ENCODE measurements around the gene DPP8.
"Not testable (repeated sequence)": the region's sequence is repeated elsewhere in the genome, so short reads cannot be mapped to it uniquely, and the experiment has no call there.

The DPP8 gene

GRCh38 chr15:65516997-65517865, at the start of gene DPP8:
Gene DPP8 (minus strand): TSS chr15:65517689. CDS start chr15:65512553, 5,136 bp downstream.
- peak; percentile 95 for DNase-seq

DNA sequence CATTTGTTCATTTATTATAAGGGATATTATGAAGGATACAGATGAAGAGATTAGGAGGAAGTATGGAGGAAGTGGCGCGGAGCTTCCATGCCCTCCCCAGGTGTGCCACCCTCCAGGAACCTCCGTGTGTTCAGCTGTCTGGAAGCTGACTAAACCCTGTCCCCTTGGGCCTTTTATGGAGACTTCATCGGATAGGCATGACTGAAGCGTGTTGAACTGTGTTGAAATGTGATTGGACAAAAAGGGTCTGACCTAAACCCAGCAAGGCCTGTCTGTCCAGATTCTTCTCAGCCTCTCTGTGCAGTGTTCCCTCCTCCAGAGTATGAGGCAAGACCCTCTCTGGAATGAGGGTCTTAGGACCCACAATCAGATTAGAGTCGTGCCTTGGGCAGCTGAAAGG, 44.4 kb upstream of the DPP8 start:
- no peak for DNase-seq

DNA sequence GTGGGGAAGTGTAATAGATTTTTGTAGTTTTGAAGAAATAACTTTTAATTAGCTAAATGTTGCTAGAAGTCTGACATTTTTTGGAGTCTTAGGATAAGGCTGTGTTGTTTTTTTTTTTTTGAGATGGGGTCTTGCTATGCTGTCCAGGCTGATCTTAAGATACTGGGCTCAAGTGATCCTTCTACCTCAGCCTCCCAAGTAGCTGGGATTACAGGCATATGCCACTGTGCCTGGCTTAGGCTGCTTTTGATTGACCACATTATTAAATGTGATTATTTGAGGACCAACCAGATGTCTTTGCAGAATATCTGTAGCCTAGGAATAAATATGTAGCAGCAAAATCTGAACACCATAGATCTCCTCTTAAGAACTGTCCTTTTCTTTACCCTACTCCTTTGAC, 42.5 kb upstream of the DPP8 start:
- no peak for DNase-seq

- no peak for DNase-seq
Observed at GRCh38 chr15:65558997-65559760, 41.7 kb upstream of the DPP8 start.

DNA sequence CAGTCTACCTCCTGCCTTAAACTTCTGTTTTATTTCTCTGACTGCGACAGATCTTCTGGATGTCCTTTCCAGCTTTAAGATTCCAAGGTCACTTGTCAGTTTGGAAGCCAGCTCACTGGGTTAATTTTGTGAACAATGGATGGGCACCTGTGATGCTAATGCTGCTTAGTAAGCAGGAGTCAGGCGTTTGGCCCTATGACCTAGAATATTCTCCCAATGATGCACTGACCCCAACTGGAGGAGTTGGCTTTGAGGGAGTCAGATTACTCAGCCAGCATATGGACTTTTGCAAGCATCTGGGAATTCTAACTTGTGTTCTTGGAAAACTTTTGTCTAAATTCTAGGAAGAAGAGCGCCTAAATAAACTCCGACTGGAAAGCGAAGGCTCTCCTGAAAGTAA, 40.8 kb upstream of the DPP8 start:
- DNase-seq: no peak

DNA sequence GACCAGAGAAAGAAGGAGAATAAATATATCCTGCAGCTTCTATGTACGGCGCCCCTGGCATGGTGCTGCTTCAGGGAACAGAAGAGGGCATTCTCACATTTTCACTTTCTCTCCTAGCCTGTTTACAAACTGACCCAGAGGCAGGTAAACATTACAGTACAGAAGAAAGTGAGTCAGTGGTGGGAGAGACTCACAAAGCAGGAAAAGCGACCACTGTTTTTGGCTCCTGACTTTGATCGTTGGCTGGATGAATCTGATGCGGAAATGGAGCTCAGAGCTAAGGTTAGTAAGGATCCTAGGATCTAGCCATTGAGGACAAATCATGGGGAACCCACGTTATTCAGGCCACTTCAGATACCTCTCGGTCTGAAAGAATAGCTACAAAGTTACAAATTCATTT, 39.1 kb upstream of the DPP8 start:
- DNase-seq: no peak

- no peak for DNase-seq
Observed at GRCh38 chr15:65553691-65554090, 36.2 kb upstream of the DPP8 start.

DNA sequence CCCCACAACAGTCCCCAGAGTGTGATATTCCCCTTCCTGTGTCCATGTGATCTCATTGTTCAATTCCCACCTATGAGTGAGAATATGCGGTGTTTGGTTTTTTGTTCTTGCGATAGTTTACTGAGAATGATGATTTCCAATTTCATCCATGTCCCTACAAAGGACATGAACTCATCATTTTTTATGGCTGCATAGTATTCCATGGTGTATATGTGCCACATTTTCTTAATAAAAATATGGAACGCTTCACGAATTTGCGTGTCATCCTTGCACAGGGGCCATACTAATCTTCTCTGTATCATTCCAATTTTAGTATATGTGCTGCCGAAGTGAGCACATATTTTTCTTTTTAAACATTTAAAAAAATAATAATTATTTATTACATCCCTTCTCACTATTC, 35.4 kb upstream of the DPP8 start:
- not testable (repeated sequence) for DNase-seq

DNA sequence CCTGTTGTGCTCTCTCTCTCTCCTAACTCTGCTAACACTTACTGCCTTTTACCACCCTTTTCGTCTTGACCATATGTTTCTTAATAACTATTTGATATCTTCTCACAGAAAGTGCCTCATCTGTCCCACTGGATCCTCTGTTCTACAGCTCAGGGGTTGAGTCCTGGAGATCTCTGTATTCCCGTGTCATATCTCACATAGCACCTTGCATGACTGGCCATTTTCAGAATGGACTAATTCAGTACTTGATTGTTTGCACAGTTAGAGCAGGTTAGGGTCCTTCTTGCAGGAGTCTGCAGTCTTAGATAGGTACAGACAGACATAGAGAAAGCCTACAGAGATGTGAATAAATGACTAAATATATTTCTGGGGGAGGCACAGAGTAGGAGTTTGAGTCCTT, 33.7 kb upstream of the DPP8 start:
- no peak for DNase-seq

GRCh38 chr15:65550681-65551098, 33.2 kb upstream of the DPP8 start:
- no peak for DNase-seq

- DNase-seq: not testable (repeated sequence)
Observed at GRCh38 chr15:65549288-65549687, 31.8 kb upstream of the DPP8 start.

DNA sequence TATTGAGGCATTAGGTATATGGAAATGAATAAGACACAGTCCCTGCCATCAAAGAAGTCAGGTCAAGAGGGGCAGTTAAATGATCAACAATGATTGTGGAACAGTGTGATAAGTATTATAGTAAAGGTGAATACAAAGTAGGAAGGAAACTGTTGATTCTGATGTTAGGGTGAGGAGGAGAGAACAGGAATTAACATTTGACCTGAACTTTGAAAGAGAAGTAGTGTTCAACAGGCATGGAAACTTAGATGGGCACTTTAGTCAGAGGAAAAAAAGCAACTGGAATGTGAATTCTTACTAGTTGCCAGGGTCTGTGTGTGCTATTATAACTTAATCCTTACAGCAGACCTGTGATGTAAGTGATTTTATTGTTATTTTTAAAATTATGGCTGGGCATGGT, 30.4 kb upstream of the DPP8 start:
- no peak for DNase-seq

DNA sequence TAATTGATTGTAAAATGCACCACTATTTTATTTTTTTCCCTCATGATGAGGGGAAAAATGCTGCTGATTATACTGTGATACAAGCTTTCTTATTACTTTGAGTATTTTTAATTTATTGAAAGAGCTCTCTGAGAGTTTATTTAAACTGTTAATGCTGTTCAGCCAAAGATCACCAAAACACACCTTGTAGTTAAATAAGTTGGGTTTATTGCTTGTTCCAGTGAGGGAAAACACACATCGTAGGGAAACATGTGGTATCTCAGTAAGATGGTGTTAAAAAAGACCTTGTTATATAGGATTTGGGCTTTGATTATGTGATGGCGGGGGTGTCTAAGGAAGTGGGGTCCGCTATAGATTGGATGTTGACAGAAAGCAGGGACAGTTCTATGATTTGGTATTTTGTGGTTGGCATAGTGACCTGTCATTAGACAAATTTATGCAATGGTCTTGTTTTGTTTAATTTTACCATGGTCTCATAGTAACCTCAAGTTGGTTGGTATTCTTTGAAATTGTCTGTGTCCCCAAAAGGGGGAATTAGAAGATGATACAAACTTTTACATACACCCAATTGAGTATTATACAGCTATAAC, 23.8 kb upstream of the DPP8 start:
- no peak for DNase-seq

DNA sequence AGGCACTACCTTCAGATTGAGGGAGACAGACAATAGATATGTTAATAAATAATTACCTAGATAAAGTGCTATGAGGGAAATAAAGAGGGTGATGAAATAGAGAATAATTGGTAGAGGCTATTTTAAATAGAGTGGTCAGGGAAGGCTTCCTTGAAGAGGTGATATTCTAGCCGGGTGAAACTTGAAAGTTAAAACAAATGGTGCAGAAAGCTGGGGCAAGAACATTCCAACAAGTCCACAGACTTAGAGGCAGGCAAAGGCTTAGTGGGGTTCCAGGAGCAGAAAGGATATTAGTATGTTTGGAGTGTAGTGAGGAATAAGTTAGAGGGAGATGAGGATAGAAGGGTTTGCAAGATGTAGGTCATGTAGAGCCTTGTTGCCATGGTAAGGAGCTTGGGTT, 22.8 kb upstream of the DPP8 start:
- DNase-seq: no peak

DNA sequence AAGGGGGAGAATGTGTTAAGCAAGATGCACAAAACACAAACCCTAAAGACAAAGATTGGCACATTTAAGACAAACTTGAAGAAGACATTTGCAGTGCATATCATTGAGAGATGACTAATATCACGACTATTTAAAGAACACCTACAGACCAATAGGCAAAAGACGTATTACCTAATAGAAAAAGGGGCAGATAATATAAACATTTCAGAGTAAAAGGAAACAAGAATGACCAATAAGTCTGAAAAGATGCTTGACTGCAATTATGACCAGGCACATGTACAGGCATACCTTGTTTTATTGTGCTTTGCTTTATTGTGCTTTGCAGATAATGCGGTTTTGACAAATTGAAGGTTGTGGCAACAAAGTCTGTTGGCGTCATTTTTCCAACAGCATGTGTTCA, 17.7 kb upstream of the DPP8 start:
- DNase-seq: no peak

GRCh38 chr15:65533057-65533756, 15.7 kb upstream of the DPP8 start:
- DNase-seq: no peak

DNA sequence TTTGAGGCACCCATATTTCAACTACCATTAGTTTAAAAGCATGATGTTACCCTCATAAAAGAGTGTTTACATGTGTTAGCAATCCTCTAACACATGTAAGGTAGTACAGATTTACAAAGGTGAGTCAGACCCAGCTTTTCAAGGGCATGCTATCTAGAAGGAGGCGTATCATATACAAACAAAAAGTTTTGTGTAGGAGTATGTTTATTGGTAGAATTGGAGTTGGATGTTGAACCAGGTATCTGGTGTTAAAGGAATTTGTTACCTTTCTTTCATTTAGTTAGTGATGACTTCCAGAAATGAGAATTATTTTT, 15.2 kb upstream of the DPP8 start:
- no peak for DNase-seq

- DNase-seq: peak; percentile 87
Observed at GRCh38 chr15:65530318-65531111, 13.0 kb upstream of the DPP8 start, which contains the start of gene HACD3. Gene HACD3 (plus strand): TSS chr15:65530463. CDS start chr15:65530632, 169 bp downstream.

DNA sequence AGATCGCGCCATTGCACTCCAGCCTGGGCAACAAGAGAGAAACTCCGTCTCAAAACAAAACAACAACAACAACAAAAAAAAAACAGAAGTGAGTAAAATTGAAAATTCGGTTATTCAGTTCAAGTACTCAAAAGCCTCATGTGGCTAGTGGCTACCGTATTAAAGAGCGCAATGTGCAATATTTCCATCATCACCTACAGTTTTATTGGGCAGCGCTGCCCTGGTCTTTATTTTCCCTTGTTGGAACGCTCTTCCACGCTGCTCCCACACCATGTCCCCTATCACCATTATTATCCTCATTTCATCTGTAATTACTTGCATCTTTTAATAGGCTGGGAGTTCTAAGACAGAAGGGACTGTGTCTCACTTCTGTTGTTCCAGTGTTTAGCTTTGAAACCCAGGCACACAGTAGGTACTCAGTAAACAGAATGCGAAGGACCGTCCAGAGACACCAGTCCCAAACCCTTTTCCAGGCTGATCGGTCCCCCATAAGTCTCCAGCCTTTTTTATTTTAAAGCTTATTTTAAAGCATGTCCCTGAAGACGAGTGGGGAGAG, 12.4 kb upstream of the DPP8 start:
- DNase-seq: no peak

- DNase-seq: no peak
Observed at GRCh38 chr15:65528461-65529060, 11.1 kb upstream of the DPP8 start.

DNA sequence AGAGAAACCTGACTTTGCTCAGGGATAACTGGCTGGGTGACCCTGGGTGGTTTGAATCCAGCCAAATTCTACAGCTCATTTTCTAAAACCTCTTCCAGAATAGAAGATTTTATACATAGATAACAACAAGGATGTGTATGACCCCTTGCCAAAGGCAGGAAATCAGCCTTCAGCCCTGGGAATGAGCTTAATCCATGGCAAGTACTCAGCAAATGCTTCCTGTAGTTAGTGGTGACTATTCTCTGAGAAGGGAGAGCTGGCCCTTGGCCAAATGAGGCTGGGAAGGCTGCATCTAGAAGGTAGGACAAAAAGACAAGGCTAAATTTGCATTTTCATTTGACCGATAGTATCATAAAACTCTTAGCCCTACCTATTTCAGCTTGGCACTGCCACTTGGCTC, 8.1 kb upstream of the DPP8 start:
- DNase-seq: no peak

- DNase-seq: no peak
Observed at GRCh38 chr15:65524226-65524625, 6.7 kb upstream of the DPP8 start.

All from CD4-positive, alpha-beta T cell treated with Interleukin-17A for 1 hour (primary cell).